ENCODE results near the gene MEF2B. TPM values are rescaled to one million over a fixed set of nuclear protein-coding genes. Genes with fewer than 3 reads are reported as not detected.

MEF2B gene
- total RNA-seq, 4 donors from 2014 or later, result 0.21 to 3.7 TPM; not detected in 2

DNA sequence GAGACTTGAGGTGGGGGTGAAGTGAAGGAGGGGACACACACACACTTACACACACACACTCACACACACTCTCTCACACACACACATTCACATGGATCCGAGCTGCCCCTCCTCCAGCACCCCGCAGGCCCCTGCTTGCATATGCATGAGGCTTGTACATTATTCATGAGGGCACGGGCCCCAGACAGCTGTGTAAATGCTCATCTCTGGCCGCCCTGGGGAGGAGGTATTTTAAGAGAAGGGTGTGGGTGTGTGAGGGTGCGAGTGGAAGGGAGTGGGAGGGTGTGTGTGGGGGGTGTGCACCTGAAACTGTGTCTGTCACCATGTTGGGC, 44.1 kb upstream of the MEF2B start:
- H3K27me3 ChIP-seq, result peaks cover 0 to 70% of the 10 kb centered on the region in 2 donors
- no peak for DNase-seq (ENCODE audit: low spot score in 2 of 2)
- no peak overlapping the region for H3K4me3 ChIP-seq
- peaks cover 0 to 8% (median 0%) of the 10 kb centered on the region in 4 donors for H3K9me3 ChIP-seq
- no peaks in the 10 kb centered on the region for H3K36me3 ChIP-seq
- TF ChIP-seq, protein P1, sequence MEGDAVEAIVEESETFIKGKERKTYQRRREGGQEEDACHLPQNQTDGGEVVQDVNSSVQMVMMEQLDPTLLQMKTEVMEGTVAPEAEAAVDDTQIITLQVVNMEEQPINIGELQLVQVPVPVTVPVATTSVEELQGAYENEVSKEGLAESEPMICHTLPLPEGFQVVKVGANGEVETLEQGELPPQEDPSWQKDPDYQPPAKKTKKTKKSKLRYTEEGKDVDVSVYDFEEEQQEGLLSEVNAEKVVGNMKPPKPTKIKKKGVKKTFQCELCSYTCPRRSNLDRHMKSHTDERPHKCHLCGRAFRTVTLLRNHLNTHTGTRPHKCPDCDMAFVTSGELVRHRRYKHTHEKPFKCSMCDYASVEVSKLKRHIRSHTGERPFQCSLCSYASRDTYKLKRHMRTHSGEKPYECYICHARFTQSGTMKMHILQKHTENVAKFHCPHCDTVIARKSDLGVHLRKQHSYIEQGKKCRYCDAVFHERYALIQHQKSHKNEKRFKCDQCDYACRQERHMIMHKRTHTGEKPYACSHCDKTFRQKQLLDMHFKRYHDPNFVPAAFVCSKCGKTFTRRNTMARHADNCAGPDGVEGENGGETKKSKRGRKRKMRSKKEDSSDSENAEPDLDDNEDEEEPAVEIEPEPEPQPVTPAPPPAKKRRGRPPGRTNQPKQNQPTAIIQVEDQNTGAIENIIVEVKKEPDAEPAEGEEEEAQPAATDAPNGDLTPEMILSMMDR (IDR thresholded peaks at IDR 0.05), result no peak
- TF ChIP-seq EP300 (IDR thresholded peaks at IDR 0.05) (no peak), POLR2A (IDR thresholded peaks at IDR 0.05) (no peak)
- peaks cover 0 to 3% (median 0%) of the 10 kb centered on the region in 4 donors for H3K4me1 ChIP-seq
- no peak overlapping the region for H3K27ac ChIP-seq
- 6% methylated on average over 5 of the region's 5 CpGs for WGBS, 2 donors

DNA sequence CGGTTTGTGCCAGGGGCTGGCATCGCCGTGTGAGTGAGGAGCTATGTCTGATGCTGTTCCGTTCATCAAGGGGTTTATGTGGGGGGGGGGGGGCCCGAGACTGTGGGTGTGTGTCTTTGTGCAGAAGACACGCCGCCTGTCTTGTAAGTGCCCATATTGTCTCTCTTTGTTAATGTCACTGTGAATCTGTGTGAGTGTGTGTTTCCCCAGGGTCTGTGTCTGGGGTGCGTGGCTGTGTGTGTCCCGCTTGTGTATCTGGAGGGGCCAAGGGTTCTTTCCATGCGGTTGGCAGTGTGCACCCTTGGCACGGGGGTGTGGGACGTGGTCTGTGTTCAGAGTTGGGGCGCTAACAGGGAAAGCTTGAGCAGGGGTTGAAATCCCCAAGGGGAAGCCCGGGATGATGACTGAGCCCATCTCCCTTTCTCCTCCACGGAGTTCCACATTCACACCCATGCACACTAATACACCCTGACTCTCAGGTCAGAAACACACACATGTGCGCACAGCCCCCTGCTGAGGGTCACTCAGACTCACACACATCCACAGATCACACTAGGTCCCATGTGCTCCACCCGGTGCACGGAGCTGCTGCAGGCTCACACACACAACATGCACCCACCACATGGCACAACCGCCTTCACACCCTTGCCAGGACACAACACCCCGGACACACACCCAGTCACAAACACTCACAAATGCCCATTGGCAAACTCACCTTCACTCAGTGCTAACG, 43.5 kb upstream of the MEF2B start:
- Histone ChIP-seq H3K9me3 (peaks cover 0 to 8% (median 0%) of the 10 kb centered on the region in 4 donors), H3K4me3 (no peak overlapping the region), H3K36me3 (no peaks in the 10 kb centered on the region), H3K27ac (no peak overlapping the region), H3K27me3 (peaks cover 0 to 70% of the 10 kb centered on the region in 2 donors), H3K4me1 (peaks cover 0 to 3% (median 0%) of the 10 kb centered on the region in 4 donors)
- 40 to 44% methylated on average over 18 to 20 of the region's 21 CpGs for WGBS, 2 donors
- TF ChIP-seq EP300 (IDR thresholded peaks at IDR 0.05) (no peak), POLR2A (IDR thresholded peaks at IDR 0.05) (no peak)
- TF ChIP-seq, protein P1 (IDR thresholded peaks at IDR 0.05), result no peak
- DNase-seq (ENCODE audit: low spot score in 2 of 2), result no peak

DNA sequence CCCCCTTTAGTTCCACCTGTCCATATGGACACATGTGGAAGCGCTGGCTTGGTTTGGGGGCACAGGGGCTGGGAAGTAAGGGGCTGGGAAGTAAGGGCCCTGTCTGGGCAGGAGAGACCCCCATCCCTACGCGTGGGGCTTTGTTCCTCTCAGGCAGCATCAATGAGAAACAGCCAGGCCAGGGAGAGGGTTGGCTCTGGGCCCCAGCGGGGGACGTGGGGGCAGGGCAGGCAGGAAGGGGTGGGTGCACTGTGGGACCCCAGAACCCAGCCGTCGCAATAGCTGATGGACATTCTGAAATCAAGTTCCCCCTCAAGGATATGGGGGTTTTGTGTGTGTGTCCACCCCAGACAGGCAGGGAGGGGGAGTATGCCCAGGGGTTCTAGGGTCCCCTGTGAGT, 42.9 kb upstream of the MEF2B start:
- H3K27ac ChIP-seq, result no peak overlapping the region
- TF ChIP-seq, protein P1 (IDR thresholded peaks at IDR 0.05), result no peak
- TF ChIP-seq POLR2A (IDR thresholded peaks at IDR 0.05), result no peak
- no peak for TF ChIP-seq EP300 (IDR thresholded peaks at IDR 0.05)
- H3K9me3 ChIP-seq, result peaks cover 0 to 8% (median 0%) of the 10 kb centered on the region in 4 donors
- peaks cover 0 to 3% (median 0%) of the 10 kb centered on the region in 4 donors for H3K4me1 ChIP-seq
- no peak overlapping the region for H3K4me3 ChIP-seq
- DNase-seq (ENCODE audit: low spot score in 2 of 2), result no peak
- no peaks in the 10 kb centered on the region for H3K36me3 ChIP-seq
- peaks cover 0 to 70% of the 10 kb centered on the region in 2 donors for H3K27me3 ChIP-seq
- WGBS, 2 donors, result 12% methylated on average over 5 to 7 of the region's 7 CpGs

DNA sequence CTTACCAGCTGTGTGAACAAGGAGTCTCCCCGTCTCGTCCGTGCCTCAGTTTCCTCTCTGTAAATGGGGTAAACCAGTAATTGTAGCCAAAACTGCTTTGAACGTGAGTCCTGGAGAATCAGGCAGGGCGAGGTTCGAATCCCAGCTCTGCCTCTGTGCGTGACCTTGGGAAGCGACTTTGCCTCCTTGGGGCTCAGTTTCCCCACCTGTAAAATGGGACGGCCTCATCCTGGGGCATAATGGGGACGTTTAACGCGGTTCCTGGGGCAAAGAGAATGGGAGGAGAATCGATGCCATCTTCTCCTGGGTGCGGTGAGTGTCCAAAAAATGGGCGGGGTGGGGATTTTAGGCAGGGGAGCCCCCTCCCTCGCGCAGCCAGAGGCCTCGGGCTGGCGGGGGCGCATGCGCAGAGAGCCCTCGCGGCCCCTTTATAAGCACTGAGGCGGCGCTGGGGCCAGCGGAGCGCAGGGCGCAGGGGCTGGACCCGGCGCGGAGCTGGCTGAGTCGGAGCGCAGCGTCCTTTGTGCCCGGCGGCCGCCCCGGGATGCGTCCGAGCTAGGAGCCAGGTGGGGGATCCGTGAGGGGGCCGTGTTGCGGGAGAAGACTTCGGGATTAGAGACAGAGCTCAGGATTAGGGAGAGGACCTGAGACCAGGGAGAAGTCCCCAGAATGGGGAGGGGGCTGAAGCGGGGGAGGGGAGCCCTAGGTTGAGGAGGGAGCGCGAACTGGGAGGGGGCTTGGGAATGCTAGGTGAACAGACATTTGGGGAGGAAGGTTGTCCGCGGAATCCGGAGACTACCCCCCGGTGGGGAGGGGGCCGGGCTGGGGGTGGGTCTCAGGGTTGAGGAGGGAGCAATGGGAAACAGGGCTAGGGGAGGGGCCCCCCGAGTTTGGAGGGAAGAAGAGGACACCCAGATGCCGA, 41.7 kb upstream of the MEF2B start, which contains the start of gene NCAN:
Gene NCAN, plus strand, starts transcription at position 460 of the 922 bp plus-strand sequence. CDS start 4,996 bp downstream, outside the sequence.
- WGBS, 2 donors, result 12% methylated on average over 32 to 38 of the region's 54 CpGs
- Histone ChIP-seq H3K36me3 (no peaks in the 10 kb centered on the region), H3K4me1 (peaks cover 0 to 7% (median 0%) of the 10 kb centered on the region in 4 donors), H3K27ac (no peak within 1 kb of the TSS), H3K4me3 (no peak within 1 kb of the TSS), H3K27me3 (peaks cover 0 to 74% of the 10 kb centered on the region in 2 donors), H3K9me3 (no peaks in the 10 kb centered on the region)
- TF ChIP-seq EP300 (IDR thresholded peaks at IDR 0.05) (no peak), POLR2A (IDR thresholded peaks at IDR 0.05) (no peak)
- TF ChIP-seq, protein P1 (IDR thresholded peaks at IDR 0.05), result no peak
- DNase-seq (ENCODE audit: low spot score in 2 of 2), result no peak
